Measurements from ENCODE around the gene ESPN. TPM values are rescaled to one million over a fixed set of nuclear protein-coding genes. Genes with fewer than 3 reads are reported as not detected.

Gene ESPN
- polyA plus RNA-seq, 1 of the 3 experiments (the other 2 are of a cell fraction) = 0.33 TPM

DNA sequence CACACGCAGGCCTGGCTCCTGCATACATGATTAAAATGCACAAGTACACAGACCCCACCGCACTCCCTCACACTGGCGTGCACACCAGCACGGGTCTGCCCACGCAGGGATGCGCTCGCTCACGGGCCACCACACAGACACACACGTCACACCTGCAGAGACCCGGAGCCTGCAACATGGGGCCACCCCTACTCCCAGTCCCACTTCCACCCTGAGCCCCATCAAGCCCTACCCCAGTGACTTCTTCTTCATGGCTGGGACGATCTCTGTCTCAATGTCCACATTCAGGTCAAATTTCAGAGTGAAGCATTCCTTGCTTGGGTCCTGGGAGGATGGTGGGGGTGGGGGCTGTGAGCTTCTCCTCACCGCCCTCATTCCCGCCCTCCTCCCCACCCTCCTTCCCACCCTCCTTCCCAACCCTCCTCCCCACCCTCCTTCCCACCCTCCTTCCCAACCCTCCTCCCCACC, 50.3 kb downstream of the ESPN start:
- ChIA-PET CTCF (interaction anchor here (0.5 to 3.0 kb wide), 4 partner anchors 9 to 61 kb away, joined by 3 to 14 read pairs (median 4); partner anchors contain the start of gene TNFRSF25), POLR2A (no interaction called here)
- no peak overlapping the region for H2AFZ ChIP-seq (ENCODE audit: low read depth)
- DNase-seq = no peak
- peaks cover 0 to 25% of the 10 kb centered on the region in 2 experiments for H3K36me3 ChIP-seq (replicated peaks in 1 of 2; ENCODE audit: control insufficient read depth in 1 of 2, insufficient read depth in 2 of 2, low read length in 1 of 2)
- H3K4me3 ChIP-seq (ENCODE audit: low read depth in 2 of 2, low read length in 1 of 2) = no peak overlapping the region
- peaks cover 0 to 2% of the 10 kb centered on the region in 2 experiments; a peak in 1 of 4 replicates for H3K4me1 ChIP-seq (ENCODE audit: control insufficient read depth in 1 of 2, insufficient read depth in 2 of 2, low read depth in 1 of 2, low read length in 1 of 2)
- no peak overlapping the region for H3K4me2 ChIP-seq
- H4K20me1 ChIP-seq (ENCODE audit: insufficient read depth) = no peaks in the 10 kb centered on the region
- H3K79me2 ChIP-seq (ENCODE audit: insufficient read depth) = no peaks in the 10 kb centered on the region
- no peaks in the 10 kb centered on the region for H3F3A ChIP-seq (replicated peaks; ENCODE audit: insufficient read depth)
- TF ChIP-seq SIN3A (IDR thresholded peaks at IDR 0.05; ENCODE audit: borderline replicate concordance, low read depth, low read length) (no peak), GABPA (IDR thresholded peaks at IDR 0.05; ENCODE audit: low read depth) (no peak), CHD2 (IDR thresholded peaks at IDR 0.05; ENCODE audit: low read length, partially characterized antibody) (no peak), NFIC (IDR thresholded peaks at IDR 0.05; ENCODE audit: borderline replicate concordance) (no peak), SMC3 (IDR thresholded peaks at IDR 0.05; ENCODE audit: low read depth, low read length) (no peak), ELF1 (IDR thresholded peaks at IDR 0.05) (no peak), ZBTB33 (IDR thresholded peaks at IDR 0.05; ENCODE audit: borderline replicate concordance, low read depth) (no peak), YY1 (IDR thresholded peaks at IDR 0.05; ENCODE audit: low read depth) (no peak), TCF12 (IDR thresholded peaks at IDR 0.05) (no peak), RXRA (IDR thresholded peaks at IDR 0.05; ENCODE audit: borderline replicate concordance, low read depth) (no peak), RFX5 (IDR thresholded peaks at IDR 0.05; ENCODE audit: low read length) (no peak)
- TF ChIP-seq, protein P1, sequence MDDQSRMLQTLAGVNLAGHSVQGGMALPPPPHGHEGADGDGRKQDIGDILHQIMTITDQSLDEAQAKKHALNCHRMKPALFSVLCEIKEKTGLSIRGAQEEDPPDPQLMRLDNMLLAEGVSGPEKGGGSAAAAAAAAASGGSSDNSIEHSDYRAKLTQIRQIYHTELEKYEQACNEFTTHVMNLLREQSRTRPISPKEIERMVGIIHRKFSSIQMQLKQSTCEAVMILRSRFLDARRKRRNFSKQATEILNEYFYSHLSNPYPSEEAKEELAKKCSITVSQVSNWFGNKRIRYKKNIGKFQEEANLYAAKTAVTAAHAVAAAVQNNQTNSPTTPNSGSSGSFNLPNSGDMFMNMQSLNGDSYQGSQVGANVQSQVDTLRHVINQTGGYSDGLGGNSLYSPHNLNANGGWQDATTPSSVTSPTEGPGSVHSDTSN (IDR thresholded peaks at IDR 0.05) = no peak
- H3K9me2 ChIP-seq = no peaks in the 10 kb centered on the region
- WGBS (ENCODE audit: low lambda C conversion rate) = 93% methylated on average over 10 of the region's 13 CpGs
- no peak overlapping the region for H3K27ac ChIP-seq (ENCODE audit: low read depth in 2 of 2, low read length in 1 of 2)
- H3K9ac ChIP-seq = no peak overlapping the region
- H3K27me3 ChIP-seq (ENCODE audit: insufficient read depth) = no peaks in the 10 kb centered on the region
- H3K9me3 ChIP-seq = no peaks in the 10 kb centered on the region

- peaks cover 0 to 18% of the 10 kb centered on the region in 2 experiments for H3K36me3 ChIP-seq (replicated peaks in 1 of 2; ENCODE audit: control insufficient read depth in 1 of 2, insufficient read depth in 2 of 2, low read length in 1 of 2)
- ChIA-PET POLR2A (no interaction called here), CTCF (interaction anchor here (0.6 to 3.3 kb wide), 15 partner anchors 10 to 229 kb away, joined by 3 to 19 read pairs (median 4); partner anchors contain the start of genes NOL9, TAS1R1 and TNFRSF25)
- no peaks in the 10 kb centered on the region for H3K9me2 ChIP-seq
- no peaks in the 10 kb centered on the region for H4K20me1 ChIP-seq (ENCODE audit: insufficient read depth)
- peak overlapping the region in 1 of 2 experiments; percentile 46; a peak in 1 of 4 replicates for H3K4me3 ChIP-seq (ENCODE audit: low read depth in 2 of 2, low read length in 1 of 2)
- no peaks in the 10 kb centered on the region for H3F3A ChIP-seq (replicated peaks; ENCODE audit: insufficient read depth)
- H3K4me1 ChIP-seq (ENCODE audit: control insufficient read depth in 1 of 2, insufficient read depth in 2 of 2, low read depth in 1 of 2, low read length in 1 of 2) = peaks cover 0 to 2% of the 10 kb centered on the region in 2 experiments; a peak in 1 of 4 replicates
- H2AFZ ChIP-seq (ENCODE audit: low read depth) = no peak overlapping the region
- H3K27ac ChIP-seq (ENCODE audit: low read depth in 2 of 2, low read length in 1 of 2) = no peak overlapping the region
- no peak overlapping the region for H3K4me2 ChIP-seq
- 55% methylated on average over 13 of the region's 33 CpGs for WGBS (ENCODE audit: low lambda C conversion rate)
- TF ChIP-seq CTCF (IDR thresholded peaks at IDR 0.05) (peak; percentile 83), SMC3 (IDR thresholded peaks at IDR 0.05; ENCODE audit: low read depth, low read length) (peak; percentile 38; the same call in 1 of the 2 replicates), GABPA (IDR thresholded peaks at IDR 0.05; ENCODE audit: low read depth) (no peak), RAD21 (IDR thresholded peaks at IDR 0.05; ENCODE audit: low read length) (peak; percentile 31; the same call in 1 of the 2 replicates)
- H3K9me3 ChIP-seq = no peaks in the 10 kb centered on the region
- H3K27me3 ChIP-seq (ENCODE audit: insufficient read depth) = no peaks in the 10 kb centered on the region
- no peaks in the 10 kb centered on the region for H3K79me2 ChIP-seq (ENCODE audit: insufficient read depth)
- DNase-seq = peak; percentile 94
- H3K9ac ChIP-seq = no peak overlapping the region
Observed at GRCh38 chr1:6475381-6476133, 51.0 kb downstream of the ESPN start.

All from SK-N-SH (cell line).